Thyroid gland (tissue), 4 donors: ENCODE data around the gene M6PR. TPM values are rescaled to one million over a fixed set of nuclear protein-coding genes. Genes with fewer than 3 reads are reported as not detected.
"Not testable (repeated sequence)": the region's sequence is repeated elsewhere in the genome, so short reads cannot be mapped to it uniquely, and the experiment has no call there.

Experiments
- DNase-seq, 2 donors: peaks; one replicate each; pipeline ENCODE4 v3.0.0-alpha.2; 2019
- H3K27ac ChIP-seq, 3 donors: fragments of 200-600 bp; sonication (generic); 1 replicate in 2 of 3; 2 replicates in 1 of 3; pipeline ENCODE4 v1.5.1; 2016 to 2019; ENCODE audit warnings: mild to moderate bottlenecking in 1 of 3, moderate library complexity in 1 of 3
- H3K27me3 ChIP-seq: fragments of 200-600 bp; sonication (generic); one replicate; pipeline ENCODE4 v1.5.1; 2019
- H3K36me3 ChIP-seq, 2 donors: fragments of 200-600 bp; sonication (generic); one replicate each; pipeline ENCODE4 v1.5.1; 2016 to 2019
- H3K4me1 ChIP-seq, 2 donors: fragments of 200-600 bp; sonication (generic); one replicate each; pipeline ENCODE4 v1.5.1; 2017 to 2019
- H3K4me3 ChIP-seq, 3 donors: fragments of 200-600 bp; sonication (generic); replicated peaks in 1 of 3; 1 replicate in 2 of 3; 2 replicates in 1 of 3; pipeline ENCODE4 v1.5.1; 2016; ENCODE audit warnings: mild to moderate bottlenecking in 1 of 3
- H3K9me3 ChIP-seq: fragments of 200-600 bp; sonication (generic); one replicate; pipeline ENCODE4 v1.5.1; 2017
- POLR2A ChIP-seq, 2 donors: fragments of 450-650 bp; IDR thresholded peaks; one replicate each; pipeline ENCODE4 v1.6.1; 2017; ENCODE audit warnings: antibody characterized with exemption in 2 of 2, mild to moderate bottlenecking in 2 of 2, moderate library complexity in 1 of 2
- WGBS, 2 donors: methylation state at CpG; one replicate each; pipeline ENCODE4 v1.1.5; 2017; 5-methylcytosine and 5-hydroxymethylcytosine counted together
- intact Hi-C: fragments of 100-400 bp; cut with DNase I; formaldehyde crosslinking; loops from one replicate; pipeline ENCODE4 v1.15.1; 2023
- total RNA-seq, 4 donors: library from RNA; depleted of rRNA; stranded (reverse); fragments of >200 nt; gene quantifications; one replicate each; pipeline ENCODE4 v1.2.3, GENCODE V29; 2016
- TF ChIP-seq, protein P1 (sequence below), 6 experiments: fragments of 200-600 bp in 3 of 6; fragments of 450-650 bp in 3 of 6; sonication (generic) in 3 of 6; IDR thresholded peaks; one replicate each; pipeline ENCODE4 v1.5.1; 2016 to 2019; ENCODE audit warnings: antibody characterized with exemption in 6 of 6, mild to moderate bottlenecking in 2 of 6, inconsistent platforms in 1 of 6, moderate library complexity in 1 of 6

The M6PR gene
- total RNA-seq, 4 donors from 2014 or later, result 112 to 158 (median 136) TPM

- intact Hi-C loops, result loop anchor here (10.0 kb wide), 1 partner anchor 88 kb away; no protein-coding TSS in a partner anchor
- TF ChIP-seq, protein P1, sequence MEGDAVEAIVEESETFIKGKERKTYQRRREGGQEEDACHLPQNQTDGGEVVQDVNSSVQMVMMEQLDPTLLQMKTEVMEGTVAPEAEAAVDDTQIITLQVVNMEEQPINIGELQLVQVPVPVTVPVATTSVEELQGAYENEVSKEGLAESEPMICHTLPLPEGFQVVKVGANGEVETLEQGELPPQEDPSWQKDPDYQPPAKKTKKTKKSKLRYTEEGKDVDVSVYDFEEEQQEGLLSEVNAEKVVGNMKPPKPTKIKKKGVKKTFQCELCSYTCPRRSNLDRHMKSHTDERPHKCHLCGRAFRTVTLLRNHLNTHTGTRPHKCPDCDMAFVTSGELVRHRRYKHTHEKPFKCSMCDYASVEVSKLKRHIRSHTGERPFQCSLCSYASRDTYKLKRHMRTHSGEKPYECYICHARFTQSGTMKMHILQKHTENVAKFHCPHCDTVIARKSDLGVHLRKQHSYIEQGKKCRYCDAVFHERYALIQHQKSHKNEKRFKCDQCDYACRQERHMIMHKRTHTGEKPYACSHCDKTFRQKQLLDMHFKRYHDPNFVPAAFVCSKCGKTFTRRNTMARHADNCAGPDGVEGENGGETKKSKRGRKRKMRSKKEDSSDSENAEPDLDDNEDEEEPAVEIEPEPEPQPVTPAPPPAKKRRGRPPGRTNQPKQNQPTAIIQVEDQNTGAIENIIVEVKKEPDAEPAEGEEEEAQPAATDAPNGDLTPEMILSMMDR (IDR thresholded peaks at IDR 0.05), result no peak
- no peak for TF ChIP-seq POLR2A (IDR thresholded peaks at IDR 0.05)
- no peak overlapping the region for H3K27ac ChIP-seq
- peaks cover 20 to 37% of the 10 kb centered on the region in 2 donors for H3K36me3 ChIP-seq
- H3K9me3 ChIP-seq, result no peaks in the 10 kb centered on the region
- peaks cover 9 to 14% of the 10 kb centered on the region in 2 donors for H3K4me1 ChIP-seq
- no peaks in the 10 kb centered on the region for H3K27me3 ChIP-seq
- no peak overlapping the region for H3K4me3 ChIP-seq
- 76 to 84% methylated on average over 1 of the region's 1 CpG for WGBS, 2 donors
- no peak for DNase-seq
Observed at GRCh38 chr12:8946733-8947132, 2.7 kb downstream of the M6PR start.

GRCh38 chr12:8943565-8944186, 5.8 kb downstream of the M6PR start:
- no peaks in the 10 kb centered on the region for H3K9me3 ChIP-seq
- no peaks in the 10 kb centered on the region for H3K27me3 ChIP-seq
- peaks cover 7 to 14% of the 10 kb centered on the region in 2 donors for H3K4me1 ChIP-seq
- TF ChIP-seq POLR2A (IDR thresholded peaks at IDR 0.05), result no peak
- TF ChIP-seq, protein P1 (IDR thresholded peaks at IDR 0.05), result no peak
- intact Hi-C loops, result loop anchor here (10.0 kb wide), 1 partner anchor 91 kb away; no protein-coding TSS in a partner anchor
- no peak overlapping the region for H3K4me3 ChIP-seq
- no peak overlapping the region for H3K27ac ChIP-seq
- WGBS, 2 donors, result 92 to 95% methylated on average over 10 of the region's 10 CpGs
- peaks cover 25 to 47% of the 10 kb centered on the region in 2 donors for H3K36me3 ChIP-seq
- DNase-seq, result no peak

- WGBS, 2 donors, result 84% methylated on average over 5 of the region's 5 CpGs
- Histone ChIP-seq H3K4me3 (no peak overlapping the region), H3K9me3 (no peaks in the 10 kb centered on the region), H3K4me1 (no peaks in the 10 kb centered on the region), H3K27me3 (no peaks in the 10 kb centered on the region), H3K36me3 (peaks cover 25 to 55% of the 10 kb centered on the region in 2 donors), H3K27ac (no peak overlapping the region)
- TF ChIP-seq, protein P1 (IDR thresholded peaks at IDR 0.05), result no peak
- TF ChIP-seq POLR2A (IDR thresholded peaks at IDR 0.05), result no peak
- intact Hi-C loops, result loop anchor here (10.0 kb wide), 1 partner anchor 93 kb away; no protein-coding TSS in a partner anchor
- no peak for DNase-seq
Observed at GRCh38 chr12:8941691-8942478, 7.6 kb downstream of the M6PR start.

DNA sequence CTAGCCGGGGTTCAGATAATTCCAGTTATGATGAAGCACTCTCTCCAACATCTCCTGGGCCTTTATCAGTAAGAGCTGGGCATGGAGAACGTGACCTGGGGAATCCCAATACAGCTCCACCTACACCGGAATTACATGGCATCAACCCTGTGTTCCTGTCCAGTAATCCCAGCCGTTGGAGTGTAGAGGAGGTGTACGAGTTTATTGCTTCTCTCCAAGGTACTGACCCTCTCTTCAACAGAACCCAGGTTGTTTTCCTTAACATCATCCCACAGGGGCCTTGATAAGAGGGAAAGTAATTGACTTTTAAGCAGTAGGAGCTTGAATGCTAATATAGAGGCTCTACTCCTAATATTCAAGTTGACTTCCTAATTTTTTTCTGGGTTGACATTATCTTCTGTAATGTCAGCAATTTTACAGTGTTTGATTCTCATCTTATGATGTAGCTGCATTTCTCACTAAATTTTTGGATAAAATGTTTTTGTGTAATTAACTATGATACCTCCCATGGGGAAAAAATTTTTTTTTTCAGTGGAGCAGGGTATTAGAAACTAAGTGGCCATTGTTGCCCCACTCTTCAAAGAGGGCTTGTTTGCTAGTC, 11.5 kb downstream of the M6PR start:
- not testable (repeated sequence) for H3K4me1 ChIP-seq

DNA sequence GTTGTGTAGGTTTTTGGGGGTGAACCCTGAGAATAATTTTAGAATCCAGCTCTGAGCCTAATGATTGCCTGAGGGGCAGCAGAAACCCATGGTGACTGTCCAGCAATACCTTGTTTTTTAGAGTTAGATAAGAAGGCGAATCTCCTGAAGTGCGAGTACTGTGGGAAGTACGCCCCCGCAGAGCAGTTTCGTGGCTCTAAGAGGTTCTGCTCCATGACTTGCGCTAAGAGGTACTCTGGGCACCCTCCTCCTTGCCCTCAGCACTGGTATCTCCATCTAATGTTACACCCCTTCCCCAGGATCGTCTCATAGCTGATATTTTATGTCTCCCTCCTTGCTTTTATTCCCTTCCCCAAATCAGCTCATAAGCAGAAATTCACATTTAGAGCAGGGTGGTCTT, 12.7 kb downstream of the M6PR start:
- no peak for DNase-seq
- no peak overlapping the region for H3K27ac ChIP-seq
- H3K4me3 ChIP-seq, result no peak overlapping the region
- no peak for TF ChIP-seq POLR2A (IDR thresholded peaks at IDR 0.05)
- TF ChIP-seq, protein P1 (IDR thresholded peaks at IDR 0.05), result no peak
- 94 to 96% methylated on average over 7 of the region's 7 CpGs for WGBS, 2 donors
- H3K4me1 ChIP-seq, result no peaks in the 10 kb centered on the region
- H3K9me3 ChIP-seq, result no peaks in the 10 kb centered on the region
- peaks cover 5 to 35% of the 10 kb centered on the region in 2 donors for H3K36me3 ChIP-seq
- intact Hi-C loops, result no loop called here
- no peaks in the 10 kb centered on the region for H3K27me3 ChIP-seq

More for the DNA sequence above, 11.5 kb downstream of the M6PR start:
- WGBS, 2 donors, result 64 to 79% methylated on average over 5 of the region's 5 CpGs
- peaks cover 15 to 47% of the 10 kb centered on the region in 2 donors for H3K36me3 ChIP-seq
- H3K27me3 ChIP-seq, DNase-seq, H3K4me3 ChIP-seq, intact Hi-C loops, H3K27ac ChIP-seq, H3K9me3 ChIP-seq: not testable (repeated sequence)

- H3K9me3 ChIP-seq, H3K27ac ChIP-seq, DNase-seq, H3K4me1 ChIP-seq, H3K27me3 ChIP-seq, H3K4me3 ChIP-seq, intact Hi-C loops: not testable (repeated sequence)
- H3K36me3 ChIP-seq, result peaks cover 0 to 38% of the 10 kb centered on the region in 2 donors
- WGBS, 2 donors, result 94 to 95% methylated on average over 4 of the region's 4 CpGs
Observed at GRCh38 chr12:8934080-8934479, 15.4 kb downstream of the M6PR start.

GRCh38 chr12:8932464-8932863, 17.0 kb downstream of the M6PR start:
- intact Hi-C loops, H3K4me3 ChIP-seq, H3K4me1 ChIP-seq, H3K27me3 ChIP-seq, DNase-seq, H3K27ac ChIP-seq, H3K9me3 ChIP-seq: not testable (repeated sequence)
- H3K36me3 ChIP-seq, result peaks cover 0 to 32% of the 10 kb centered on the region in 2 donors
- WGBS, 2 donors, result 100% methylated on average over 2 to 3 of the region's 3 CpGs

DNA sequence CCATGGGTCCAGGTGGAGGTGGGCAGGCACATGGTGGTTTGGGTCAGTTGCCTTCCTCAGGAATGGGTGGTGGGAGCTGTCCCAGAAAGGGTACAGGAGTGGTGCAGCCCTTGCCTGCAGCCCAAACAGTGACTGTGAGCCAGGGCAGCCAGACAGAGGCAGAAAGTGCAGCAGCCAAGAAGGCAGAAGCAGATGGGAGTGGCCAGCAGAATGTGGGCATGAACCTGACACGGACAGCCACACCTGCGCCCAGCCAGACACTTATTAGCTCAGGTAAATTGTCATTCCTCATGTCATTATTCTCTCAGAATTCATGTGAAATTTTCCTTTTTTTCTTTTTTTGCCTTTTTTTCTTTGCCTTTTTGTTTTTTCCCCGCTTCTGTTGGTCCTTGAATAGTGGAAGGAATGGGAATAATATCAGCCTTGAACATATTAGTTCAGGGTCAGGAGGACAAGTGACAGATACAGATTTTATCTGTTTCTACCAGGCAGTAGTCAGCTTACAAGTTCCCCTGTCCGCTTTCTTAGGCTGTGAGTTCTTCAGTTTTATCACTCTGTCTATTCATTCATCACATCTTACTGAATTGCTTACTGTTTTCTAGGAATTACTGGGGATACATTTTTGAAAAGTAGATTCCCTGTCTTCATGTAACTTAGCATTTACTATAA, 18.7 kb downstream of the M6PR start:
- intact Hi-C loops, H3K27me3 ChIP-seq, H3K9me3 ChIP-seq, H3K4me3 ChIP-seq, H3K27ac ChIP-seq, H3K4me1 ChIP-seq, DNase-seq: not testable (repeated sequence)
- peaks cover 0 to 26% of the 10 kb centered on the region in 2 donors for H3K36me3 ChIP-seq
- 95 to 98% methylated on average over 4 of the region's 4 CpGs for WGBS, 2 donors
